HG03457 (cell line): ENCODE measurements around the gene SLC1A2.

Experiments
- ATAC-seq: cut with Tn5 transposase; IDR thresholded peaks from one replicate; pipeline ENCODE4 v1.9.1; 2021; ENCODE audit warnings: moderate number of reproducible peaks; ENCODE audit not compliant: unreplicated experiment

SLC1A2 gene

DNA sequence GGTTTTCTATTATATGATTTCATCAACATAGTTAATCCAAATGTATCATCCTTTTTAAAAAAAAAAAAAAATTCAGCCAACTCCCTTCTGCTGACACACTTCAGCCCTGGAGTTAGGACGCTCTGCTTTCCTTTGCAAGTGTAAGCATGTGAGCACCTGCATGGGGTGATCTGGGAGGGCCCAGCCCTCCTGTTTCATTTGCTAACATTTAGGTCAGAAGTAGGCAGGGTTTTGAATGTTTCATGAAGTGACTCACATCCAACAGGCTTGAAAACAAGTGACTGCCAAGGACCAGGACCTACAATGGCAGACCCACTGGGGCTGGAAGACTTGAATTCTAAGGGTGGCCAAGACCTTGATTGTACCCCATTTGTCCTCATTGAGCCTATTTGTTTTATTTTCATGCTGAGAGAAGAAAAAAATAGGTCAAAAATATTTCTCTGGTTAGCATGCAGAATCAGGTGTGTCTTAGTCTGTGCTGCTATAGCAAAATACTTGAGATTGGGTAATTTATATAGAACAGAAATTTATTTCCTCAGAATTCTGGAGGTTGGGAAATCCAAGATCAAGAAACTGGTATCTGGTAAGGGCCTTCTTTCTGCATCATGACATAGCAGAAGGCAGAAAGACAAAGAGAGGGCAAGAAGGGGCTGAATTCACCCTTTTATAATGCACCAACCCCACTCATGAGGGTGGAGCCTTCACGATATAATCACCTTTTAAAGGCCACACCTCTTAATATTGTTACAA, 142.8 kb downstream of the SLC1A2 start:
- ATAC-seq = no peak

GRCh38 chr11:35275786-35276170, 143.6 kb downstream of the SLC1A2 start:
- no peak for ATAC-seq

- no peak for ATAC-seq
These were observed 144.2 kb downstream of the SLC1A2 start for GRCh38 chr11:35274909-35275785.

- ATAC-seq = peak; percentile 90
These were observed 146.9 kb downstream of the SLC1A2 start for GRCh38 chr11:35272391-35272902.

DNA sequence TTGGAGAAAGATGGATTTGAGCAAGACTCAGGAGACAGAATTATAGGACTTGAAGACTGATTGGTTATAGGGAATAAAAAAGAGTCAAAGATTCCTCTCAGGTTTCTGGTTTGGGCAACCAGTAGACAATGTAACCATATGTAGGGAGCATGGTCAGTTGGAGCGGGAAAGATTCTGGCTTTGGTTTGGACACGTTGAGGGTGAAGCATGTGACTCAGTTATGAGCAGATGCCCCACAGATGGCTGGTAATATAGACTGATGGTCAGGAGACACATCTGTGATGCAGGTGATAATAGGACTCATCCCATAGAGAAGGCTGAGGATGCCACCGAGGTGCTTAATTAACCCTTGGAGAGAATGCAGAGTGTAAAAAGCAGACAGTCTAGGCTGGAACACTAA, 148.3 kb downstream of the SLC1A2 start:
- no peak for ATAC-seq

DNA sequence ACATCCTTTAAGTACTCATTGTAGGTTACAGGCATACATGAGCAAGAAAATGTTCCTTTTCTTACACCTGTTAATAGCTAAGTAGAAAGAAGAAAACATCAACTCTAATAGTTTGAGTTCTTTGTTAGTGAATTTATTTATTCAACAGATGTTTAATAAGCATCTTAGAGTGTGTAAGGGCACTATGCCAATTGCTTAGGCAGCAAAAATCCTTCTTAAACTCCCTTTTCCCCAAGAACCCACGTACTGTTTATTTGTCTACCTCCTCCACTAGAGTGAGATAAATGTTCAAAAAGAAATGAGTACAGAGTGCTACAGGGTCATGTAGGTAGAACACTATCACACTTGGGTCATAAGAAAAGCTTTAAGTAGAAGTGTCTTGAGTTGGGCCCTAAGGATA, 149.0 kb downstream of the SLC1A2 start:
- no peak for ATAC-seq

DNA sequence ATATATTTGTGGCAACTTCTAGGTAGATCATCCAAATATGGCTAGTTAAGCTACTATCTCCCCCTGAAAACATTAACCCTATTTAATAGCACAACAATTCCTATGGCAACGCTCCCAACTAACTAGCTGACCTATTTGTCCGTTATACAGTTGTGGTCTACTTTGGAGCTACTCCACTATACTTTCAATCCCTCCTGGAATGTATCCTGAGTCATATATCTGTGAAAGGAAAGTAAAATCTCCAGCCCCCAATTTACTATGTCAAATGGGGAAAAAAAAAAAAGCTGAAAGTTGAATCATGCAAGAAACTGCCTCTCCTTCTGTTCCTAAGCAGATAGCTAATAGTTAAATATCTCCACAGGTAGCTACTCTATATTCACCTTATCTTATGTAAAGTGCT, 151.9 kb downstream of the SLC1A2 start:
- ATAC-seq = no peak

DNA sequence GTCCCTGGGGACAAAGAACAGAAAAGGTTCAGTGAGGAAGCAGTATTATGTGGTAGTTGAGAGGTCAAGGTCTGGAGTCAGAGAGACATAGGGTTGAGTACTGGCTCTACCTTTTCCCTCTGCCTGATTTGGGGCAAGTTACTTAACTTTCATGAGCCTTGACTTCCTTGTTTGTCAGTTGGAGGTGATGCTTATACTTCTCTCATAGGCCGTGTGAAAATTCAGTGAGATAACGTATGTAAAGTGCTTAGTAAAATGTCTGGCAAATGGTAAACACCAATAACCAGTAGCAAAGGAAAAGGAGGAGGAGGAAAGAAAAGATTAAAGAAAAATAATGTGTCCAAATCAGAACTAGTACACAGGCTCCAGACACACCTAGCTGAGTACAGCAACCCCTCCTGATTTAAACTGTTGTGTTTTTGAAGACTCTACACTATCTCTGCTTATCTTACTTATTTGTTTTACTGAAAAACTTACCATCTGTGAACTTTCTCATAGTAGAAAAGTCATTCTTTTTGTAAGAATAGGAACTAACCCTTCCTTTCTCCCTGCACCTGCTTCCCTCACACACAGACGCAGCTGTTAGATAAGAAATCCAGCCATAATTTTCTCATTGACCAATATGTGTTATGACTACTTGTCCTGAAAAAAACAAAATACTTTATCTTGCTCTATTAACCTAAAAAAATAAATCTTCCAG, 153.5 kb downstream of the SLC1A2 start:
- ATAC-seq = no peak

GRCh38 chr11:35262735-35263134, 156.6 kb downstream of the SLC1A2 start:
- no peak for ATAC-seq

DNA sequence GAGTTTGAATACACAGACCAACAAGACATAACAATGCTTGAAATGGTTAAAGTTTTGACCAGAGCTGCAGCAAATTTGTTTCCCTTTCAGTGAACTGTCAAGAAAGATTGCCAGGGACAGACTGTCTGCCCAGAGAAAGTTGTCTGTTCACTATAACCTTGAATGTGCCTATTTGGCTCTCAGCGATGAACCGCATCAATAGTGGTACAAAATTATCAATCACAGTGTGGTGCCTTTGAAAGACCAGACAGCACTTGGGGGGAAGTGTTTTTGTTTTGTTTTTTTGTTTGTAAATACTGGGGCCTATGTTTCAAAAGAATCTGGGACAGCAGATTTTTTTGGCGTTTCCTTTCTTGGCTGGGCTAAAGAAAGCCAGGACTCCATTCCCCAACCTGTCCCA, 157.3 kb downstream of the SLC1A2 start:
- no peak for ATAC-seq

- no peak for ATAC-seq
These were observed 158.2 kb downstream of the SLC1A2 start for GRCh38 chr11:35261197-35261596.

GRCh38 chr11:35260342-35260985, 158.9 kb downstream of the SLC1A2 start:
- no peak for ATAC-seq

DNA sequence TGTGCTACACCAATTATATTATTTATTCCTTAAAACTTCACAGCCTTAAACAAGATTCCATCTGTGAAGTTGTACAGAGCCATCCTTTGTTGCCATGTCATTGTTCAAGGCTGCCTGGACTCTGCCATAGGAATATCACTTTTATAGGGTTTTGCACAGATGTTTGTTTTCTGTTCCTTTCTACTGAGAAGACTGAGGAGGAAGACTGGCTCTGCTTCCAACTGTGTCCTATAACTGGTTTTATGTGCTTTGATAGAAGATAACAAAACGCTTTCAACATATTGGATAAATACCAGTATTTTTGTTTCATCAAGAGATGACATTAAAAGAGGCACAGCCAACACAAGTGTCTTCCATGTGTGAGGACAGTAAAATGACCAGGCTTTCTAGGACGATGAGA, 159.8 kb downstream of the SLC1A2 start:
- no peak for ATAC-seq

DNA sequence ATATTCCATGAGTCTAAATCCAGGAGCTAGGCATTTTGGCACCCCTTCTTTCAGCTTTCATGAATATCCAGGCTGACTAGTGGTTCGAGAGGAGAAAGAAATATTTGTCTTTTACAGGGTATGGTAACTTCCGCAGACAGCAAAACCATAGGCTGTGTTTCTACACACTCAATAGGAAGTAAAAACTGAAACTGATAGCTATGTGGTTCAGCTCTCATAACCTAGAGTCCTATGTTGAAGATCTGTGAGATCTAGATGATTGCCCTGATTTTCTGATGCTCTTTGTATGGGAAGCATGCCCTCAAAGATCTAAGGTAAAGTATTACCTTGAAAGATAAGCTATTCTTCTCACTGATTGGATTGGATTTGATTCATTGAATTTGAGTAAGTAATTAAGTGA, 162.1 kb downstream of the SLC1A2 start:
- ATAC-seq = peak; percentile 94

DNA sequence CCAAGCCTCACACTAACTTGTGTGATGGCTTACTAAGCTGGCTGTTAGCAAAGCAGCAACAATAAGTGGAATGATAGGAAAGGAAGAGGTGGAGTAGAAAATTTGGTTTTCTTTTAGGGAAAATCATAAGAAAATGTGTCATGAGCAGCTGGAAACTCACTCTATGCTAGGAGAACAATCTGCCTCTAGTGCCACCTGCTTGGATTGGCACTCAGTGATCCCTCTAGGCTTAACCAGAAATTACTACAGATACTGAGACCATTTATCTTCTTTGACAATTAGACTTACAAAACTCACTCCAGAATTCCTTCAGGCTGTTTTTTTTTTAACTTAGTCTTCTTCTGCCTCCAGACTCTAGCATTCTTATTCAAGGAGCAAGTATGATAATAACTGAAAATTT, 163.1 kb downstream of the SLC1A2 start:
- ATAC-seq = no peak

DNA sequence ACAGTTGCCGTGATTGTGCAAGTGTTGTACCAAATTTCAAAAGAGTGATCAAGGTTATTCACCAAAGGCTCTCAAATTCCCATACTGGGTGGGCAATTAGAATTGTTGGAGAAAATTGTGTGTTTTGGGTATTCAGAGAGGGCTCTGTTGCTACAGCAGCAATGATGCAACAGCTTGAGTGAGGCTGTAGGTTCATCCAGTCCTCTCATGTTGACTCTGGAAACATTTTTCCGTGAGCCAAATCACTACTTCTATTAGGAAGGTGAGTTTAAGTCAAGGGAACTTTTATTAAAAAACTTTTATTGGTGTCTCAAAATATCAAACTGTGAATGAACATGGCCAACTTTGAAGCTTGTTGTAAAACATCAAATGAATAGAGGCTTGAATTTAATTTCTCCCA, 163.8 kb downstream of the SLC1A2 start:
- no peak for ATAC-seq

- ATAC-seq = no peak
These were observed 166.1 kb downstream of the SLC1A2 start for GRCh38 chr11:35253237-35253636.

DNA sequence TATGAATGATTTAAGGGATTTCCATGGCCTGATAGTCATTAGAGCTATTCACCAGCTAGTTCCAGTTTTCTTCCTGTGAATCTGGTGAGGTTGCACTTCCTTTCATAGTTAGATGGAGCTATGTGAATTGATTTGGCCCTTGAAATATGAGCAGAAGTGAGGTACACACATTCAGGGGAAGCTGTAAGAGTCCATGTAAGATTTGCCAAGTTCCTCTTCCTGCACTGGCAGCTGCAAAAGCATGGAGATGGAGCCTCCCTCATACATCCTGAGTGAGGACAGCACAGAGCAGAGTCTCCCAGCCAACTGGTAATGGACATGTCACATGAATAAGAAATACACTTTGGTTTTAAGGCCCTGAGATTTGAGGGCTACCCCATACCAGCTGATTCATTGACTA, 168.7 kb downstream of the SLC1A2 start:
- no peak for ATAC-seq

GRCh38 chr11:35250192-35250591, 169.2 kb downstream of the SLC1A2 start:
- no peak for ATAC-seq

GRCh38 chr11:35248558-35249323, 170.6 kb downstream of the SLC1A2 start:
- ATAC-seq = no peak
